DND-41 (cell line): ENCODE results near the gene HES4.

Source experiments
- ATAC-seq: fragments of 200-7000 bp; cut with Tn5 transposase; 3 replicates; pipeline ENCODE4 v1.9.1; 2021; ENCODE audit warnings: low read depth; ENCODE audit not compliant: insufficient read depth
- DNase-seq: peaks from one replicate; pipeline ENCODE4 v3.0.0-alpha.2; 2020
- H2AFZ ChIP-seq: 2 replicates; pipeline ENCODE4 v1.6.0; 2012; ENCODE audit warnings: low read depth, low read length
- H3K27ac ChIP-seq: 2 replicates; pipeline ENCODE4 v1.5.1; 2012; ENCODE audit warnings: low read length, inconsistent platforms
- H3K27me3 ChIP-seq: fragments of 200-600 bp; sonication (generic); 2 replicates; pipeline ENCODE4 v1.6.0; 2012; ENCODE audit warnings: low read length, mild to moderate bottlenecking, inconsistent platforms; ENCODE audit not compliant: insufficient read depth, poor library complexity
- H3K36me3 ChIP-seq: 2 replicates; pipeline ENCODE4 v1.5.1; 2012; ENCODE audit warnings: low read length, inconsistent platforms; ENCODE audit not compliant: insufficient read depth
- H3K4me1 ChIP-seq: 2 replicates; pipeline ENCODE4 v1.5.1; 2012; ENCODE audit warnings: mild to moderate bottlenecking, low read length; ENCODE audit not compliant: insufficient read depth
- H3K4me2 ChIP-seq: 2 replicates; pipeline ENCODE4 v1.6.0; 2012; ENCODE audit warnings: mild to moderate bottlenecking, moderate library complexity, low read length, inconsistent platforms; ENCODE audit not compliant: insufficient read depth
- H3K4me3 ChIP-seq, 2 experiments: fragments of 200-600 bp in 1 of 2; shearing (Covaris generic) in 1 of 2; 2 replicates each; pipeline ENCODE4 v1.5.1; 2012 to 2016; ENCODE audit warnings: inconsistent platforms in 2 of 2, low read length in 2 of 2, mild to moderate bottlenecking in 2 of 2, low read depth in 1 of 2, moderate library complexity in 1 of 2
- H3K79me2 ChIP-seq: 2 replicates; pipeline ENCODE4 v1.6.0; 2012; ENCODE audit warnings: low read length, inconsistent platforms; ENCODE audit not compliant: insufficient read depth
- H3K9ac ChIP-seq: 2 replicates; pipeline ENCODE4 v1.6.0; 2012; ENCODE audit warnings: low read depth, mild to moderate bottlenecking, inconsistent platforms, low read length, moderate library complexity
- H3K9me3 ChIP-seq: 2 replicates; pipeline ENCODE4 v1.5.1; 2012; ENCODE audit warnings: low read length, moderate library complexity, mild to moderate bottlenecking, inconsistent platforms; ENCODE audit not compliant: insufficient read depth, severe bottlenecking
- H4K20me1 ChIP-seq: 2 replicates; pipeline ENCODE4 v1.6.0; 2012; ENCODE audit warnings: low read length; ENCODE audit not compliant: insufficient read depth
- CTCF ChIP-seq: IDR thresholded peaks from 2 replicates; pipeline ENCODE4 v1.5.1; 2012; ENCODE audit warnings: borderline replicate concordance, low read length, moderate library complexity, mild to moderate bottlenecking; ENCODE audit not compliant: poor library complexity, severe bottlenecking; ENCODE audit errors: extremely low read depth
- EZH2 ChIP-seq: IDR thresholded peaks from 3 replicates; pipeline ENCODE4 v1.6.1; 2012; ENCODE audit warnings: borderline replicate concordance, low read depth, mild to moderate bottlenecking, moderate library complexity, low read length, inconsistent platforms; ENCODE audit not compliant: severe bottlenecking

HES4 gene

DNA sequence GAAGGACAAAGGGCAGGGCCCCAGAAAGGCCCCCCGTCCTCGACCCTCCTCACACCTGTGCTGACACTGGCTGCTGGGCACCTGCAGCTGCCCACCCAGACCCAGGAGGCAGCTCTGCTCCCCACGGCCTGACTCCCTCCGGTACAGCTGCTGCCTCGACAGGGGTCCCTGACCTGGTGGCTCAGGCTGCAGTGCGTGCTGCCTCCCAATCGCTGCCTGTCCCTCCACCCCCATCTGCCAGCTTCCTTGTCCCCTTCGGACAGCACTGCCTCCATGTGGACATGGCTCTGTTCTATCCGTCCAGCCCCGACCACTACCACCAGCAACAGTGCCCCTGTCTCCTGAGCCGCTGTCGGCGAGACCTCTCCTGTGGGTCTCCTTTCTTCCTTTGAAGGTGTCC, 45.0 kb downstream of the HES4 start:
- peaks cover 28% of the 10 kb centered on the region for H3K4me1 ChIP-seq
- no peak overlapping the region for H3K4me2 ChIP-seq
- H3K27ac ChIP-seq, result no peak overlapping the region
- H3K9me3 ChIP-seq, result no peaks in the 10 kb centered on the region
- H3K9ac ChIP-seq, result no peak overlapping the region
- no peak overlapping the region for H2AFZ ChIP-seq
- DNase-seq (no peak), ATAC-seq (no peak)
- H3K27me3 ChIP-seq, result no peaks in the 10 kb centered on the region
- peaks cover 75% of the 10 kb centered on the region for H3K36me3 ChIP-seq
- H3K79me2 ChIP-seq, result peaks cover 35% of the 10 kb centered on the region
- no peak overlapping the region for H3K4me3 ChIP-seq
- TF ChIP-seq EZH2, result no peak
- TF ChIP-seq CTCF, result no peak
- peaks cover 52% of the 10 kb centered on the region for H4K20me1 ChIP-seq

- H3K36me3 ChIP-seq, result peaks cover 87% of the 10 kb centered on the region
Measured at GRCh38 chr1:953524-954320, 46.2 kb downstream of the HES4 start.

GRCh38 chr1:952603-953002, 47.3 kb downstream of the HES4 start:
- H3K4me3 ChIP-seq, result no peak overlapping the region
- peaks cover 11% of the 10 kb centered on the region for H3K4me1 ChIP-seq
- H3K4me2 ChIP-seq, result no peak overlapping the region
- no peaks in the 10 kb centered on the region for H3K27me3 ChIP-seq
- H3K36me3 ChIP-seq, result peaks cover 98% of the 10 kb centered on the region
- no peak for ATAC-seq
- H3K27ac ChIP-seq, result no peak overlapping the region
- H4K20me1 ChIP-seq, result peaks cover 69% of the 10 kb centered on the region
- no peak for DNase-seq
- peaks cover 21% of the 10 kb centered on the region for H3K79me2 ChIP-seq
- no peak overlapping the region for H2AFZ ChIP-seq
- H3K9me3 ChIP-seq, result no peaks in the 10 kb centered on the region
- TF ChIP-seq EZH2, result no peak
- no peak for TF ChIP-seq CTCF
- H3K9ac ChIP-seq, result no peak overlapping the region

More at GRCh38 chr1:953524-954320, 46.2 kb downstream of the HES4 start:
- ATAC-seq, result no peak
- no peak overlapping the region for H3K4me2 ChIP-seq
- no peak for DNase-seq
- peaks cover 32% of the 10 kb centered on the region for H3K79me2 ChIP-seq
- no peaks in the 10 kb centered on the region for H3K27me3 ChIP-seq
- H3K27ac ChIP-seq, result no peak overlapping the region
- no peak overlapping the region for H2AFZ ChIP-seq
- H3K9ac ChIP-seq, result no peak overlapping the region
- no peak overlapping the region for H3K4me3 ChIP-seq
- peaks cover 20% of the 10 kb centered on the region for H3K4me1 ChIP-seq
- peaks cover 64% of the 10 kb centered on the region for H4K20me1 ChIP-seq
- TF ChIP-seq EZH2, result no peak
- no peak for TF ChIP-seq CTCF
- no peaks in the 10 kb centered on the region for H3K9me3 ChIP-seq
